GM20000 (cell line): ENCODE results near the gene MEGF6.

ENCODE experiments used
- DNase-seq: peaks from one replicate; pipeline ENCODE4 v3.0.0; 2012; ENCODE audit warnings: low spot score
- CTCF ChIP-seq: IDR thresholded peaks from 2 replicates; pipeline ENCODE4 v1.5.1; 2012; ENCODE audit warnings: mild to moderate bottlenecking, control low read depth; ENCODE audit errors: extremely low read depth, missing control alignments

Gene MEGF6

GRCh38 chr1:3472906-3473305, 138.4 kb downstream of the MEGF6 start:
- TF ChIP-seq CTCF: no peak
- DNase-seq: no peak

- no peak for DNase-seq
- no peak for TF ChIP-seq CTCF
Measured at GRCh38 chr1:3472088-3472850, 139.0 kb downstream of the MEGF6 start.

- TF ChIP-seq CTCF: no peak
- no peak for DNase-seq
Measured at GRCh38 chr1:3471356-3472087, 139.8 kb downstream of the MEGF6 start.

GRCh38 chr1:3470650-3471355, 140.5 kb downstream of the MEGF6 start:
- TF ChIP-seq CTCF: no peak
- DNase-seq: no peak

GRCh38 chr1:3469849-3470649, 141.3 kb downstream of the MEGF6 start:
- no peak for DNase-seq
- TF ChIP-seq CTCF: no peak

- TF ChIP-seq CTCF: no peak
- no peak for DNase-seq
Measured at GRCh38 chr1:3469104-3469848, 142.0 kb downstream of the MEGF6 start.
